Endothelial cell of umbilical vein (primary cell): ENCODE measurements around the gene NDRG2. TPM values are rescaled to one million over a fixed set of nuclear protein-coding genes. Genes with fewer than 3 reads are reported as not detected.

Source experiments
- BruUV-seq: library from RNA; stranded (reverse); fragments of 400-500 nt; replicated peaks from 2 replicates; lab custom pipeline; 2021; lab: Mats Ljungman, UMichigan
- CTCF ChIA-PET: fragments of 300-600, 350-600 bp; sonication (Branson Sonifier 250); formaldehyde crosslinking; loops from one replicate; lab custom pipeline; 2021; ENCODE audit warnings: antibody characterized with exemption, inconsistent platforms; lab: Charles Lee
- POLR2A ChIA-PET: fragments of 300-600, 350-600 bp; sonication (Branson Sonifier 250); formaldehyde crosslinking; loops from one replicate; lab custom pipeline; 2021; ENCODE audit warnings: antibody characterized with exemption, inconsistent platforms; lab: Charles Lee
- DNase-seq: peaks from one replicate; pipeline ENCODE4 v3.0.0-alpha.2; 2011; ENCODE audit warnings: low read depth, low spot score
- FAIRE-seq: peaks from 2 replicates; lab custom pipeline; 2011; peaks lifted over from hg19 to GRCh38; lab: Jason Lieb, UNC
- H2AFZ ChIP-seq: 2 replicates; pipeline ENCODE4 v1.6.0; 2012; ENCODE audit warnings: low read depth, low read length, control low read depth, inconsistent platforms
- H3K27ac ChIP-seq: 2 replicates; pipeline ENCODE4 v1.5.1; 2011; ENCODE audit warnings: low read depth, mild to moderate bottlenecking, control low read depth, low read length, moderate library complexity; ENCODE audit not compliant: insufficient read depth
- H3K27me3 ChIP-seq, 2 experiments: 2 replicates each; pipeline versions ENCODE4 v1.6.0 to v1.6.1; 2011; ENCODE audit warnings: low read length in 2 of 2, mixed read lengths in 1 of 2; ENCODE audit not compliant: control insufficient read depth in 2 of 2, insufficient read depth in 2 of 2
- H3K36me3 ChIP-seq, 2 experiments: 2 replicates in 1 of 2; 3 replicates in 1 of 2; pipeline ENCODE4 v1.5.1; 2011; ENCODE audit warnings: low read length in 2 of 2, mild to moderate bottlenecking in 1 of 2, moderate library complexity in 1 of 2; ENCODE audit not compliant: control insufficient read depth in 2 of 2, insufficient read depth in 2 of 2; ENCODE audit errors: extremely low read depth in 1 of 2
- H3K4me1 ChIP-seq: 3 replicates; pipeline ENCODE4 v1.5.1; 2011; ENCODE audit warnings: mild to moderate bottlenecking, low read length; ENCODE audit not compliant: control insufficient read depth, insufficient read depth; ENCODE audit errors: extremely low read depth
- H3K4me2 ChIP-seq: 2 replicates; pipeline ENCODE4 v1.6.1; 2011; ENCODE audit warnings: low read length, control low read depth, mixed read lengths; ENCODE audit not compliant: insufficient read depth
- H3K4me3 ChIP-seq, 3 experiments: fragments of 200-600 bp in 1 of 3; sonication (generic), shearing (Covaris generic) in 1 of 3; replicated peaks in 1 of 3; 2 replicates each; pipeline ENCODE4 v1.5.1; 2011 to 2016; ENCODE audit warnings: control low read depth in 3 of 3, low read length in 3 of 3, mild to moderate bottlenecking in 2 of 3, inconsistent platforms in 1 of 3, low read depth in 1 of 3, moderate library complexity in 1 of 3; ENCODE audit not compliant: insufficient read depth in 1 of 3
- H3K79me2 ChIP-seq: 2 replicates; pipeline ENCODE4 v1.6.0; 2012; ENCODE audit warnings: low read length, inconsistent platforms; ENCODE audit not compliant: control insufficient read depth, insufficient read depth
- H3K9ac ChIP-seq: replicated peaks from 2 replicates; pipeline ENCODE3; 2011; ENCODE audit warnings: low read length, control low read depth; ENCODE audit not compliant: insufficient read depth; ENCODE audit errors: extremely low read depth
- H3K9me1 ChIP-seq: replicated peaks from 3 replicates; pipeline ENCODE4 v1.6.0; 2011; ENCODE audit warnings: mild to moderate bottlenecking, low read length; ENCODE audit not compliant: control insufficient read depth, insufficient read depth; ENCODE audit errors: extremely low read depth
- H3K9me3 ChIP-seq: replicated peaks from 2 replicates; pipeline ENCODE4 v1.5.1; 2012; ENCODE audit warnings: low read length, inconsistent platforms; ENCODE audit not compliant: control insufficient read depth, insufficient read depth
- H4K20me1 ChIP-seq: replicated peaks from 2 replicates; pipeline ENCODE3; 2011; ENCODE audit warnings: mild to moderate bottlenecking, low read length; ENCODE audit not compliant: control insufficient read depth, insufficient read depth; ENCODE audit errors: extremely low read depth
- EZH2 ChIP-seq: IDR thresholded peaks from 2 replicates; pipeline ENCODE4 v1.6.1; 2012; ENCODE audit warnings: borderline replicate concordance, low read depth, mild to moderate bottlenecking, moderate library complexity, low read length, inconsistent platforms; ENCODE audit not compliant: severe bottlenecking
- FOS ChIP-seq: IDR thresholded peaks from 2 replicates; pipeline ENCODE4 v1.6.1; 2011; ENCODE audit warnings: mild to moderate bottlenecking, low read length, moderate library complexity, borderline replicate concordance; ENCODE audit not compliant: insufficient read depth
- GATA2 ChIP-seq: IDR thresholded peaks from 2 replicates; pipeline ENCODE4 v1.7.0; 2011; ENCODE audit warnings: low read depth, mild to moderate bottlenecking, moderate library complexity, mixed read lengths, low read length; ENCODE audit not compliant: insufficient read length, insufficient read depth
- JUN ChIP-seq: IDR thresholded peaks from 2 replicates; pipeline ENCODE4 v1.6.1; 2011; ENCODE audit warnings: borderline replicate concordance, low read depth; ENCODE audit not compliant: insufficient read length, insufficient read depth
- MAX ChIP-seq: IDR thresholded peaks from 2 replicates; pipeline ENCODE4 v1.6.1; 2011; ENCODE audit not compliant: insufficient read depth, insufficient read length
- MYC ChIP-seq: IDR thresholded peaks from one replicate; pipeline ENCODE4 v1.6.1; 2011; ENCODE audit warnings: mild to moderate bottlenecking, low read depth, low read length
- POLR2AphosphoS5 ChIP-seq: IDR thresholded peaks from 2 replicates; pipeline ENCODE4 v1.6.1; 2012; ENCODE audit warnings: low read depth, mild to moderate bottlenecking, control low read depth, low read length, moderate library complexity; ENCODE audit not compliant: insufficient read depth
- dilution Hi-C: fragments of 300-500 bp; cut with MboI; formaldehyde crosslinking; loops from one replicate; pipeline ENCODE4 v1.15.0; 2019; ENCODE audit warnings: low sequenced_read_pairs; ENCODE audit not compliant: extremely low pct_ligation_motif_present
- intact Hi-C: fragments of 100-400 bp; cut with micrococcal nuclease; formaldehyde crosslinking; loops from one replicate; pipeline ENCODE4 v1.10.0; 2022
- polyA plus RNA-seq, 4 experiments: library from polyadenylated mRNA; depleted of rRNA in 3 of 4; stranded (reverse) in 3 of 4; unstranded in 1 of 4; fragments of >200 nt; gene quantifications; 2 replicates each; pipeline versions ENCODE4 v1.2.1 to v1.2.3, GENCODE V29; 2011 to 2012; ENCODE audit warnings: missing spikeins in 1 of 4
- total RNA-seq: library from RNA; stranded (reverse); gene quantifications from 2 replicates; pipeline ENCODE4 v1.2.3, GENCODE V29; 2021
- TF ChIP-seq, protein P1 (sequence below), 2 donors: IDR thresholded peaks; 1 replicate in 1 of 2; 2 replicates in 1 of 2; pipeline ENCODE4 v1.5.1; 2011; ENCODE audit warnings: low read length in 2 of 2, mild to moderate bottlenecking in 2 of 2, moderate library complexity in 2 of 2, control low read depth in 1 of 2, inconsistent platforms in 1 of 2, low read depth in 1 of 2; ENCODE audit not compliant: insufficient read depth in 1 of 2; ENCODE audit errors: extremely low read depth in 1 of 2

NDRG2 gene
- total and polyA plus RNA-seq, 2 donors (not counting 3 experiments of a cell fraction or from before 2014, with no cell fraction given): 0.54 TPM; not detected in 1

DNA sequence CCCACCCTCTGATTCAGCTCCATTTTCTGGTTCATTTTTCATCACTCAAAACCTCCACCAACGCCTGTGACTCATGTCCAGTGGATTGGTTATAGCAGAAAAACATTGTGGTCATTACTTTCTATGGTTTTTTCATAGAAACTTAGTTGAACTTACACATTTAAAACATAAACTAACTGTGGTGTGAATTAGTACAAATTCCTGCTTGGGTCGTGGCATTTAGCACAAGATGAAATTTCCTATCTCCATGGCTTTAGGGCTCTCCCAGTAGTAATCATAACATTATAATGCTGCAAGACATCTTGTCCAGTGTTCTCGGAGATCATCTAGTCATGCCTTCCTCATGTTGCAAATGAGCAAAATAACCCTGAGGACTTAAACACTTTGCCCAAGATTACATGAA is 24.4 kb upstream of the NDRG2 start:
- no peaks in the 10 kb centered on the region for H3K4me1 ChIP-seq

More for the DNA sequence above, 24.4 kb upstream of the NDRG2 start:
- Histone ChIP-seq H2AFZ (no peak overlapping the region), H3K9me3 (no peaks in the 10 kb centered on the region), H3K9me1 (no peaks in the 10 kb centered on the region), H4K20me1 (no peaks in the 10 kb centered on the region), H3K4me3 (no peak overlapping the region), H3K27ac (no peak overlapping the region), H3K9ac (no peak overlapping the region), H3K4me2 (no peak overlapping the region), H3K27me3 (peaks cover 24 to 25% of the 10 kb centered on the region in 2 experiments), H3K79me2 (no peaks in the 10 kb centered on the region), H3K36me3 (no peaks in the 10 kb centered on the region)
- TF ChIP-seq JUN: no peak
- no peak for TF ChIP-seq MAX
- no peak for TF ChIP-seq GATA2
- TF ChIP-seq POLR2AphosphoS5: no peak
- no peak for TF ChIP-seq FOS
- no peak for TF ChIP-seq MYC
- no peak for TF ChIP-seq EZH2
- TF ChIP-seq, protein P1, sequence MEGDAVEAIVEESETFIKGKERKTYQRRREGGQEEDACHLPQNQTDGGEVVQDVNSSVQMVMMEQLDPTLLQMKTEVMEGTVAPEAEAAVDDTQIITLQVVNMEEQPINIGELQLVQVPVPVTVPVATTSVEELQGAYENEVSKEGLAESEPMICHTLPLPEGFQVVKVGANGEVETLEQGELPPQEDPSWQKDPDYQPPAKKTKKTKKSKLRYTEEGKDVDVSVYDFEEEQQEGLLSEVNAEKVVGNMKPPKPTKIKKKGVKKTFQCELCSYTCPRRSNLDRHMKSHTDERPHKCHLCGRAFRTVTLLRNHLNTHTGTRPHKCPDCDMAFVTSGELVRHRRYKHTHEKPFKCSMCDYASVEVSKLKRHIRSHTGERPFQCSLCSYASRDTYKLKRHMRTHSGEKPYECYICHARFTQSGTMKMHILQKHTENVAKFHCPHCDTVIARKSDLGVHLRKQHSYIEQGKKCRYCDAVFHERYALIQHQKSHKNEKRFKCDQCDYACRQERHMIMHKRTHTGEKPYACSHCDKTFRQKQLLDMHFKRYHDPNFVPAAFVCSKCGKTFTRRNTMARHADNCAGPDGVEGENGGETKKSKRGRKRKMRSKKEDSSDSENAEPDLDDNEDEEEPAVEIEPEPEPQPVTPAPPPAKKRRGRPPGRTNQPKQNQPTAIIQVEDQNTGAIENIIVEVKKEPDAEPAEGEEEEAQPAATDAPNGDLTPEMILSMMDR (IDR thresholded peaks at IDR 0.05; ENCODE audit: extremely low read depth in 1 of 2, insufficient read depth in 1 of 2, low read depth in 1 of 2, low read length in 2 of 2): no peak
- DNase-seq (no peak), FAIRE-seq (no peak)
- ChIA-PET CTCF (interaction anchor here (1.1 to 3.3 kb wide), 2 partner anchors 34 to 55 kb away, joined by 3 to 19 read pairs; no protein-coding TSS in a partner anchor), POLR2A (no interaction called here)
- dilution Hi-C loops: no loop called here
- intact Hi-C loops: no loop called here
- no TSS peak for BruUV-seq
